IMR-90 (cell line): ENCODE measurements around the gene FARS2. TPM values are rescaled to one million over a fixed set of nuclear protein-coding genes. Genes with fewer than 3 reads are reported as not detected.

Experiments
- ATAC-seq: fragments of 200-7000 bp; cut with Tn5 transposase; 2 replicates; pipeline ENCODE4 v1.9.1; 2020; ENCODE audit warnings: low read depth, mild to moderate bottlenecking, moderate library complexity
- BruUV-seq: library from RNA; stranded (reverse); fragments of 400-500 nt; replicated peaks from 2 replicates; lab custom pipeline; 2021; lab: Mats Ljungman, UMichigan
- CTCF ChIA-PET: fragments of 300-600 bp; formaldehyde crosslinking; extraction: SDS; loops from one replicate; lab custom pipeline; 2021; ENCODE audit warnings: antibody characterized with exemption; lab: Yijun Ruan, JAX
- POLR2A ChIA-PET: fragments of 300-600 bp; sonication (Branson Sonifier 250); formaldehyde crosslinking; loops from one replicate; lab custom pipeline; 2022; ENCODE audit warnings: antibody characterized with exemption; ENCODE audit not compliant: unreplicated experiment; lab: Charles Lee
- DNase-seq: peaks from one replicate; pipeline ENCODE4 v3.0.0; 2013
- H2AFZ ChIP-seq: replicated peaks from 2 replicates; pipeline ENCODE3; 2013; ENCODE audit warnings: low read length, mild to moderate bottlenecking; ENCODE audit not compliant: poor library complexity
- H2AK5ac ChIP-seq: 2 replicates; pipeline ENCODE4 v1.6.1; 2013; ENCODE audit warnings: low read depth, low read length, inconsistent platforms
- H2AK9ac ChIP-seq: replicated peaks from 2 replicates; pipeline ENCODE3; 2013; ENCODE audit warnings: mild to moderate bottlenecking, low read depth, low read length, moderate library complexity; ENCODE audit not compliant: poor library complexity
- H2BK120ac ChIP-seq: 2 replicates; pipeline ENCODE4 v1.6.1; 2013; ENCODE audit warnings: low read depth, low read length, inconsistent platforms
- H2BK15ac ChIP-seq: 3 replicates; pipeline ENCODE4 v1.6.1; 2013; ENCODE audit warnings: low read depth, low read length, inconsistent platforms
- H2BK20ac ChIP-seq: 2 replicates; pipeline ENCODE4 v1.6.1; 2013; ENCODE audit warnings: low read depth, mild to moderate bottlenecking, inconsistent platforms, low read length, moderate library complexity
- H2BK5ac ChIP-seq: 2 replicates; pipeline ENCODE4 v1.6.1; 2013; ENCODE audit warnings: mild to moderate bottlenecking, low read depth, low read length, inconsistent platforms; ENCODE audit not compliant: poor library complexity, severe bottlenecking
- H3K14ac ChIP-seq: replicated peaks from 2 replicates; pipeline ENCODE4 v1.6.1; 2013; ENCODE audit warnings: low read depth, low read length, inconsistent platforms
- H3K18ac ChIP-seq: 2 replicates; pipeline ENCODE4 v1.6.1; 2013; ENCODE audit warnings: low read depth, low read length, control low read depth
- H3K23ac ChIP-seq: 2 replicates; pipeline ENCODE4 v1.6.1; 2013; ENCODE audit warnings: low read depth, low read length, inconsistent platforms
- H3K27ac ChIP-seq: 2 replicates; pipeline ENCODE4 v1.5.1; 2013; ENCODE audit warnings: mild to moderate bottlenecking, control low read depth, low read length; ENCODE audit not compliant: insufficient read depth
- H3K27me3 ChIP-seq: 2 replicates; pipeline ENCODE4 v1.6.1; 2013; ENCODE audit warnings: low read length; ENCODE audit not compliant: control insufficient read depth, insufficient read depth
- H3K36me3 ChIP-seq: 2 replicates; pipeline ENCODE4 v1.6.1; 2013; ENCODE audit warnings: low read length, mixed read lengths; ENCODE audit not compliant: control insufficient read depth, insufficient read depth
- H3K4ac ChIP-seq: 2 replicates; pipeline ENCODE4 v1.6.1; 2013; ENCODE audit warnings: low read depth, low read length, inconsistent platforms
- H3K4me1 ChIP-seq: 2 replicates; pipeline ENCODE4 v1.6.1; 2013; ENCODE audit warnings: low read length, mixed read lengths; ENCODE audit not compliant: control insufficient read depth, insufficient read depth
- H3K4me2 ChIP-seq: 2 replicates; pipeline ENCODE4 v1.6.1; 2013; ENCODE audit warnings: low read depth, mild to moderate bottlenecking, control low read depth, low read length, moderate library complexity
- H3K4me3 ChIP-seq: 2 replicates; pipeline ENCODE4 v1.5.1; 2013; ENCODE audit warnings: low read depth, mild to moderate bottlenecking, control low read depth, low read length, moderate library complexity; ENCODE audit not compliant: insufficient read depth
- H3K56ac ChIP-seq: 2 replicates; pipeline ENCODE4 v1.6.1; 2013; ENCODE audit warnings: low read length, inconsistent platforms; ENCODE audit not compliant: insufficient read depth; ENCODE audit errors: extremely low read depth
- H3K79me1 ChIP-seq, 2 experiments: 2 replicates each; pipeline ENCODE4 v1.6.1; 2013; ENCODE audit warnings: low read length in 2 of 2, inconsistent platforms in 1 of 2, low read depth in 1 of 2
- H3K9ac ChIP-seq: 2 replicates; pipeline ENCODE4 v1.6.1; 2013; ENCODE audit warnings: low read depth, low read length, control low read depth
- H3K9me1 ChIP-seq: 2 replicates; pipeline ENCODE4 v1.6.1; 2013; ENCODE audit warnings: low read length, inconsistent platforms; ENCODE audit not compliant: insufficient read depth
- H3K9me3 ChIP-seq: 2 replicates; pipeline ENCODE4 v1.6.1; 2013; ENCODE audit warnings: low read length; ENCODE audit not compliant: control insufficient read depth, insufficient read depth
- H4K20me1 ChIP-seq: 2 replicates; pipeline ENCODE4 v1.6.1; 2013; ENCODE audit warnings: low read length, inconsistent platforms; ENCODE audit not compliant: insufficient read depth
- H4K5ac ChIP-seq: 2 replicates; pipeline ENCODE4 v1.6.1; 2013; ENCODE audit warnings: mild to moderate bottlenecking, low read depth, low read length, control low read depth
- H4K8ac ChIP-seq, 2 experiments: 2 replicates each; pipeline ENCODE4 v1.6.1; 2013; ENCODE audit warnings: low read depth in 2 of 2, low read length in 2 of 2, control low read depth in 1 of 2, inconsistent platforms in 1 of 2
- H4K91ac ChIP-seq: 2 replicates; pipeline ENCODE4 v1.6.1; 2013; ENCODE audit warnings: low read depth, low read length, inconsistent platforms; ENCODE audit not compliant: insufficient read depth
- FOS ChIP-seq: fragments of 150-350 bp; IDR thresholded peaks from 2 replicates; pipeline ENCODE4 v1.6.1; 2016; ENCODE audit warnings: low read depth, low read length
- MAZ ChIP-seq: IDR thresholded peaks from 2 replicates; pipeline ENCODE4 v1.6.1; 2012; ENCODE audit warnings: low read depth, mild to moderate bottlenecking, low read length, improper control_type of control experiment, moderate library complexity, borderline replicate concordance
- MXI1 ChIP-seq: IDR thresholded peaks from 2 replicates; pipeline ENCODE4 v1.6.1; 2012; ENCODE audit warnings: low read depth, mild to moderate bottlenecking, low read length, moderate library complexity, borderline replicate concordance
- RAD21 ChIP-seq: IDR thresholded peaks from 2 replicates; pipeline ENCODE4 v1.6.1; 2012; ENCODE audit warnings: low read length, improper control_type of control experiment
- RCOR1 ChIP-seq: IDR thresholded peaks from 2 replicates; pipeline ENCODE4 v1.6.1; 2012; ENCODE audit warnings: mild to moderate bottlenecking, low read length, improper control_type of control experiment; ENCODE audit not compliant: insufficient replicate concordance
- RFX5 ChIP-seq: IDR thresholded peaks from 2 replicates; pipeline ENCODE4 v1.8.0; 2012; ENCODE audit warnings: low read depth, mild to moderate bottlenecking, low read length, moderate library complexity
- SMC3 ChIP-seq: fragments of 150-350 bp; IDR thresholded peaks from 2 replicates; pipeline ENCODE4 v1.6.1; 2016; ENCODE audit warnings: low read depth, mild to moderate bottlenecking, antibody characterized with exemption, low read length, moderate library complexity
- WGBS, 2 experiments: methylation state at CpG; one replicate each; pipeline versions ENCODE4 v1.1.5 to v1.1.7; 2013; ENCODE audit warnings: missing lambda C conversion rate in 2 of 2; ENCODE audit not compliant: insufficient read length in 1 of 2; ENCODE audit errors: extremely low coverage in 2 of 2; 5-methylcytosine and 5-hydroxymethylcytosine counted together
- dilution Hi-C: fragments of 300-500 bp; cut with HindIII; formaldehyde crosslinking; loops from one replicate; pipeline ENCODE4 v1.14.3; 2018; ENCODE audit warnings: low sequenced_read_pairs; ENCODE audit not compliant: unreplicated experiment
- in situ Hi-C: fragments of 300-500 bp; cut with MboI; formaldehyde crosslinking; loops from 3 replicates; pipeline ENCODE4 v1.14.3; 2019; ENCODE audit warnings: low sequenced_read_pairs, inconsistent platforms, mixed read lengths
- intact Hi-C: fragments of 100-400 bp; cut with micrococcal nuclease; formaldehyde crosslinking; loops from 2 replicates; pipeline ENCODE4 v1.10.0; 2022
- polyA plus RNA-seq, 3 experiments: library from polyadenylated mRNA; depleted of rRNA; stranded (reverse); fragments of >200 nt; gene quantifications; 2 replicates each; pipeline ENCODE4 v1.2.3, GENCODE V29; 2012; ENCODE audit warnings: low replicate concordance in 1 of 3
- total RNA-seq: library from RNA; depleted of rRNA; stranded (reverse); fragments of >200 nt; gene quantifications from 2 replicates; pipeline ENCODE4 v1.2.3, GENCODE V29; 2012
- TF ChIP-seq, protein P1 (sequence below): fragments of 150-350 bp; IDR thresholded peaks from 2 replicates; pipeline ENCODE4 v1.6.1; 2017; ENCODE audit warnings: mild to moderate bottlenecking, antibody characterized with exemption, low read length, low read depth
- TF ChIP-seq, protein P2 (sequence below): conservative IDR thresholded peaks from 2 replicates; pipeline ENCODE4 v1.5.1; 2012; ENCODE audit warnings: mild to moderate bottlenecking, low read depth, low read length, improper control_type of control experiment

The FARS2 gene
- total and polyA plus RNA-seq, 2 of the 4 experiments (the other 2 are of a cell fraction) = 12.1 to 28.9 TPM

DNA sequence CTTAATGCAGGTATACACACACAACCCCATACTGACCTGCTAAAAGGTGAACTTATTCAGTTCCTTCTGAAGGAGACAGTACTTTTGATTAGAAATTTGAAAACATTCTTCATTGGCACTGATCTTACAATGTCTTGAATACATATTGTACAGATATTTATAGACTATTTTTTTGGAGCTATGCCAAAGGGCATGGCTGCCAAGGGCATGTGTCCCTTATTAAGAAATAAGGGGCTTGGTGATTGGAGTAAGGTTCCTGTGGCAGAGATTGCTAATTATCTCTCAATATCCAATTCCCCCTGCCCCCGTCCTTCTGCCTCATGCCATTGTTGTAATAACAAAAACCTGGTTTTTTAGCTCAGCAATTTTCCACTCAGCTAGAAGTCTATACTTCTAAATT, 355.9 kb downstream of the FARS2 start:
- Histone ChIP-seq H3K36me3 (no peaks in the 10 kb centered on the region), H2BK15ac (no peak overlapping the region), H3K27me3 (no peaks in the 10 kb centered on the region), H3K56ac (no peak overlapping the region), H3K4ac (no peak overlapping the region), H2AFZ (no peak overlapping the region), H3K79me1 (peaks cover 0 to 3% of the 10 kb centered on the region in 2 experiments; a peak in 1 of 4 replicates), H3K9ac (no peak overlapping the region), H3K23ac (no peak overlapping the region), H3K14ac (no peak overlapping the region), H4K8ac (no peak overlapping the region), H4K91ac (no peak overlapping the region), H4K20me1 (no peaks in the 10 kb centered on the region), H3K9me3 (no peaks in the 10 kb centered on the region), H3K4me2 (no peak overlapping the region), H2BK5ac (no peak overlapping the region), H2BK20ac (no peak overlapping the region), H2AK5ac (no peak overlapping the region), H3K27ac (no peak overlapping the region), H3K9me1 (no peaks in the 10 kb centered on the region), H3K18ac (no peak overlapping the region), H4K5ac (no peak overlapping the region), H3K4me1 (no peaks in the 10 kb centered on the region), H2AK9ac (no peak overlapping the region), H2BK120ac (no peak overlapping the region), H3K4me3 (no peak overlapping the region)
- BruUV-seq = no TSS peak
- intact Hi-C loops = no loop called here
- no CpG with 5 or more reads among the region's 1 CpG for WGBS, 2 experiments
- in situ Hi-C loops = no loop called here
- ATAC-seq (no peak), DNase-seq (no peak)
- dilution Hi-C loops = no loop called here
- ChIA-PET POLR2A (no interaction called here), CTCF (no interaction called here)
- TF ChIP-seq, protein P1, sequence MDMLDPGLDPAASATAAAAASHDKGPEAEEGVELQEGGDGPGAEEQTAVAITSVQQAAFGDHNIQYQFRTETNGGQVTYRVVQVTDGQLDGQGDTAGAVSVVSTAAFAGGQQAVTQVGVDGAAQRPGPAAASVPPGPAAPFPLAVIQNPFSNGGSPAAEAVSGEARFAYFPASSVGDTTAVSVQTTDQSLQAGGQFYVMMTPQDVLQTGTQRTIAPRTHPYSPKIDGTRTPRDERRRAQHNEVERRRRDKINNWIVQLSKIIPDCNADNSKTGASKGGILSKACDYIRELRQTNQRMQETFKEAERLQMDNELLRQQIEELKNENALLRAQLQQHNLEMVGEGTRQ = no peak
- TF ChIP-seq MXI1 (no peak), MAZ (no peak), FOS (no peak), SMC3 (no peak), RCOR1 (no peak), RAD21 (no peak), RFX5 (no peak)
- TF ChIP-seq, protein P2, sequence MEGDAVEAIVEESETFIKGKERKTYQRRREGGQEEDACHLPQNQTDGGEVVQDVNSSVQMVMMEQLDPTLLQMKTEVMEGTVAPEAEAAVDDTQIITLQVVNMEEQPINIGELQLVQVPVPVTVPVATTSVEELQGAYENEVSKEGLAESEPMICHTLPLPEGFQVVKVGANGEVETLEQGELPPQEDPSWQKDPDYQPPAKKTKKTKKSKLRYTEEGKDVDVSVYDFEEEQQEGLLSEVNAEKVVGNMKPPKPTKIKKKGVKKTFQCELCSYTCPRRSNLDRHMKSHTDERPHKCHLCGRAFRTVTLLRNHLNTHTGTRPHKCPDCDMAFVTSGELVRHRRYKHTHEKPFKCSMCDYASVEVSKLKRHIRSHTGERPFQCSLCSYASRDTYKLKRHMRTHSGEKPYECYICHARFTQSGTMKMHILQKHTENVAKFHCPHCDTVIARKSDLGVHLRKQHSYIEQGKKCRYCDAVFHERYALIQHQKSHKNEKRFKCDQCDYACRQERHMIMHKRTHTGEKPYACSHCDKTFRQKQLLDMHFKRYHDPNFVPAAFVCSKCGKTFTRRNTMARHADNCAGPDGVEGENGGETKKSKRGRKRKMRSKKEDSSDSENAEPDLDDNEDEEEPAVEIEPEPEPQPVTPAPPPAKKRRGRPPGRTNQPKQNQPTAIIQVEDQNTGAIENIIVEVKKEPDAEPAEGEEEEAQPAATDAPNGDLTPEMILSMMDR = no peak
